SK-N-SH treated with all-trans-retinoic acid at 6 μM for 48 hours (cell line): ENCODE results near the gene MFAP4.

Experiments used
- BACH2 ChIP-seq: fragments of 250-450 bp; sonication (Bioruptor Pico); IDR thresholded peaks from 2 replicates; pipeline ENCODE4 v1.9.0; 2021; ENCODE audit warnings: mild to moderate bottlenecking, borderline replicate concordance
- CREB5 ChIP-seq: fragments of 250-450 bp; sonication (Bioruptor Pico); IDR thresholded peaks from 2 replicates; pipeline ENCODE4 v1.5.1; 2020; ENCODE audit warnings: low read depth, mild to moderate bottlenecking, moderate library complexity
- CSRNP3 ChIP-seq: fragments of 250-450 bp; sonication (Bioruptor Pico); IDR thresholded peaks from 2 replicates; pipeline ENCODE4 v1.5.1; 2021; ENCODE audit warnings: mild to moderate bottlenecking, moderate library complexity
- ISL1 ChIP-seq: fragments of 250-450 bp; sonication (Bioruptor Pico); IDR thresholded peaks from 2 replicates; pipeline ENCODE4 v2.1.2; 2022; ENCODE audit warnings: mild to moderate bottlenecking, moderate library complexity
- OSR1 ChIP-seq: fragments of 250-450 bp; sonication (Bioruptor Pico); IDR thresholded peaks from 2 replicates; pipeline ENCODE4 v1.8.0; 2022; ENCODE audit warnings: moderate library complexity, mild to moderate bottlenecking, inconsistent platforms
- PATZ1 ChIP-seq: fragments of 250-450 bp; sonication (Bioruptor Pico); IDR thresholded peaks from 2 replicates; pipeline ENCODE4 v1.8.0; 2020; ENCODE audit warnings: mild to moderate bottlenecking, moderate library complexity, borderline replicate concordance
- RARB ChIP-seq: fragments of 250-450 bp; sonication (Bioruptor Pico); IDR thresholded peaks from 2 replicates; pipeline ENCODE4 v1.8.0; 2021; ENCODE audit warnings: mild to moderate bottlenecking, moderate library complexity
- SNAI2 ChIP-seq: fragments of 250-450 bp; sonication (Bioruptor Pico); IDR thresholded peaks from 2 replicates; pipeline ENCODE4 v1.5.0; 2020; ENCODE audit warnings: mild to moderate bottlenecking, moderate library complexity
- TCF4 ChIP-seq: fragments of 250-450 bp; sonication (Bioruptor Pico); IDR thresholded peaks from 2 replicates; pipeline ENCODE4 v1.8.0; 2021; ENCODE audit warnings: mild to moderate bottlenecking, moderate library complexity, borderline replicate concordance
- TOX ChIP-seq: fragments of 250-450 bp; sonication (Bioruptor Pico); IDR thresholded peaks from 2 replicates; pipeline ENCODE4 v1.8.0; 2021; ENCODE audit warnings: mild to moderate bottlenecking, moderate library complexity, borderline replicate concordance
- ZFP30 ChIP-seq: fragments of 450-650 bp; formaldehyde crosslinking; IDR thresholded peaks from 2 replicates; pipeline ENCODE4 v1.5.0; 2022; ENCODE audit warnings: mild to moderate bottlenecking, moderate library complexity
- ZNF565 ChIP-seq: fragments of 450-650 bp; formaldehyde crosslinking; conservative IDR thresholded peaks from 2 replicates; pipeline ENCODE4 v1.5.0; 2020; ENCODE audit warnings: low read depth, mild to moderate bottlenecking, moderate library complexity
- ZNF70 ChIP-seq: fragments of 450-650 bp; formaldehyde crosslinking; IDR thresholded peaks from 2 replicates; pipeline ENCODE4 v1.5.0; 2020; ENCODE audit warnings: mild to moderate bottlenecking, moderate library complexity
- ZNF8 ChIP-seq: fragments of 450-650 bp; formaldehyde crosslinking; IDR thresholded peaks from 2 replicates; pipeline ENCODE4 v1.5.0; 2020; ENCODE audit warnings: mild to moderate bottlenecking, moderate library complexity

GRCh38 chr17:19383681-19384470 lies 3.1 kb downstream of the MFAP4 start:
- TF ChIP-seq SNAI2, result no peak
- no peak for TF ChIP-seq CSRNP3 (CRISPR knock-in tag)
- TF ChIP-seq PATZ1 (CRISPR knock-in tag), result no peak
- no peak for TF ChIP-seq ZNF8
- no peak for TF ChIP-seq TCF4 (CRISPR knock-in tag)
- no peak for TF ChIP-seq ZNF565
- no peak for TF ChIP-seq CREB5 (CRISPR knock-in tag)
- TF ChIP-seq OSR1 (CRISPR knock-in tag), result no peak
- no peak for TF ChIP-seq ZFP30
- no peak for TF ChIP-seq BACH2 (CRISPR knock-in tag)
- no peak for TF ChIP-seq TOX (CRISPR knock-in tag)
- no peak for TF ChIP-seq ISL1 (CRISPR knock-in tag)
- no peak for TF ChIP-seq RARB (CRISPR knock-in tag)
- TF ChIP-seq ZNF70, result no peak
